Mesothelial cell of epicardium (in vitro differentiated cells): ENCODE data around the gene ARAP2. TPM values are rescaled to one million over a fixed set of nuclear protein-coding genes. Genes with fewer than 3 reads are reported as not detected.

Experiments used
- DNase-seq, 2 experiments: peaks; one replicate each; pipeline ENCODE4 v3.0.0; 2021; ENCODE audit warnings: low spot score in 2 of 2; ENCODE audit not compliant: unreplicated experiment in 2 of 2
- H3K27ac Mint-ChIP-seq: 2 replicates; pipeline ENCODE4 v1.8.0; 2021; ENCODE audit warnings: mixed read lengths
- H3K27me3 Mint-ChIP-seq: 2 replicates; pipeline ENCODE4 v1.8.0; 2021; ENCODE audit warnings: low read depth, mixed read lengths
- H3K36me3 Mint-ChIP-seq: 2 replicates; pipeline ENCODE4 v1.8.0; 2021; ENCODE audit warnings: mixed read lengths
- H3K4me1 Mint-ChIP-seq: 2 replicates; pipeline ENCODE4 v1.8.0; 2021; ENCODE audit warnings: mixed read lengths
- H3K4me3 Mint-ChIP-seq: 2 replicates; pipeline ENCODE4 v1.8.0; 2021; ENCODE audit warnings: mild to moderate bottlenecking, moderate library complexity, mixed read lengths
- H3K9me3 Mint-ChIP-seq: 2 replicates; pipeline ENCODE4 v1.8.0; 2021; ENCODE audit warnings: mixed read lengths
- total RNA-seq: library from RNA; stranded (reverse); gene quantifications from 3 replicates; pipeline ENCODE4 v1.2.1, GENCODE V29; 2021
- TF ChIP-seq, protein P1 (sequence below): fragments of 200-600 bp; sonication (generic); IDR thresholded peaks from one replicate; pipeline ENCODE4 v1.5.0; 2021; ENCODE audit warnings: antibody characterized with exemption; ENCODE audit not compliant: unreplicated experiment

Gene ARAP2
- total RNA-seq, 1 donor from 2014 or later = 16.0 TPM

DNA sequence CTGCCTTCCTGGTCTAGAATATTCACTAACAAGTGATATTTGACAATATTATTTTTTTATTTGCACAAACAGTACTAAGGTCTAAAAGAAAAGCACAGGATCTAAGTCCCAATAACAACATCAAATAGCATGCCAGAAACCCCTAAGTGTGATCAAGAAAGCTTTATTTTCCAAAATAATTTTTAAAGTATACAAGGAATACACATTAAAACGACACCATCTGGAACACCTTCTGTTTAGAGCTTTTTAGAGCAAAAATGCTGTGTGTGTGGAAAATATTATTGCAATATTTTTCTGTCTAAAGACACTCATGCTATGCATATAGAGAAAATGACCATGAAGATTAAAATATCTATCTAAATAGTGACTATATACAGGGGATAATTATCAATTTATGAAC, 103.1 kb downstream of the ARAP2 start:
- H3K4me3 Mint-ChIP-seq = no peak overlapping the region
- DNase-seq = no peak
- H3K27ac Mint-ChIP-seq = no peak overlapping the region
- TF ChIP-seq, protein P1, sequence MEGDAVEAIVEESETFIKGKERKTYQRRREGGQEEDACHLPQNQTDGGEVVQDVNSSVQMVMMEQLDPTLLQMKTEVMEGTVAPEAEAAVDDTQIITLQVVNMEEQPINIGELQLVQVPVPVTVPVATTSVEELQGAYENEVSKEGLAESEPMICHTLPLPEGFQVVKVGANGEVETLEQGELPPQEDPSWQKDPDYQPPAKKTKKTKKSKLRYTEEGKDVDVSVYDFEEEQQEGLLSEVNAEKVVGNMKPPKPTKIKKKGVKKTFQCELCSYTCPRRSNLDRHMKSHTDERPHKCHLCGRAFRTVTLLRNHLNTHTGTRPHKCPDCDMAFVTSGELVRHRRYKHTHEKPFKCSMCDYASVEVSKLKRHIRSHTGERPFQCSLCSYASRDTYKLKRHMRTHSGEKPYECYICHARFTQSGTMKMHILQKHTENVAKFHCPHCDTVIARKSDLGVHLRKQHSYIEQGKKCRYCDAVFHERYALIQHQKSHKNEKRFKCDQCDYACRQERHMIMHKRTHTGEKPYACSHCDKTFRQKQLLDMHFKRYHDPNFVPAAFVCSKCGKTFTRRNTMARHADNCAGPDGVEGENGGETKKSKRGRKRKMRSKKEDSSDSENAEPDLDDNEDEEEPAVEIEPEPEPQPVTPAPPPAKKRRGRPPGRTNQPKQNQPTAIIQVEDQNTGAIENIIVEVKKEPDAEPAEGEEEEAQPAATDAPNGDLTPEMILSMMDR = no peak
- no peaks in the 10 kb centered on the region for H3K27me3 Mint-ChIP-seq
- peaks cover 7% of the 10 kb centered on the region for H3K9me3 Mint-ChIP-seq
- H3K36me3 Mint-ChIP-seq = peaks cover 11% of the 10 kb centered on the region
- peaks cover 9% of the 10 kb centered on the region for H3K4me1 Mint-ChIP-seq

DNA sequence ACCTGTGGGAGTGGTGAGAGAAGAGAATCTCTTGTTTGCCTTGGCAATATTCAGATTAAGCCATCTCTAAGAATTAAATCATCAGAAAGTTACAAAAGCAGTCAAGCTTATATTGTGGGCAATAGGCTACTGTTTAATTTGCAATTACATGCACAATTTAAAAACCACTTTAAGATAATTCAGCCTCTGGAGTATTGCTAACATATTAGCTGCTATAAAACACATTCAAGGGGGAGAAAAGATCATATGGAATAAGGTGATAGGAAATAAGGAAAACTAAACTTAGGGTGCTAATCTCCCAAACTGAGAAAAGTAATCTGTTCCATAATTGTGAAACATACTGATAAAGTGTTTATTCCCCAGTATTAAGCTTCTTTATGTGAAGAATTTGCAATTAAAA, 103.9 kb downstream of the ARAP2 start:
- H3K4me3 Mint-ChIP-seq = no peak overlapping the region
- H3K27me3 Mint-ChIP-seq = no peaks in the 10 kb centered on the region
- H3K4me1 Mint-ChIP-seq = peaks cover 9% of the 10 kb centered on the region
- no peak for DNase-seq
- H3K27ac Mint-ChIP-seq = no peak overlapping the region
- peaks cover 4% of the 10 kb centered on the region for H3K36me3 Mint-ChIP-seq
- no peaks in the 10 kb centered on the region for H3K9me3 Mint-ChIP-seq
- TF ChIP-seq, protein P1 = no peak

DNA sequence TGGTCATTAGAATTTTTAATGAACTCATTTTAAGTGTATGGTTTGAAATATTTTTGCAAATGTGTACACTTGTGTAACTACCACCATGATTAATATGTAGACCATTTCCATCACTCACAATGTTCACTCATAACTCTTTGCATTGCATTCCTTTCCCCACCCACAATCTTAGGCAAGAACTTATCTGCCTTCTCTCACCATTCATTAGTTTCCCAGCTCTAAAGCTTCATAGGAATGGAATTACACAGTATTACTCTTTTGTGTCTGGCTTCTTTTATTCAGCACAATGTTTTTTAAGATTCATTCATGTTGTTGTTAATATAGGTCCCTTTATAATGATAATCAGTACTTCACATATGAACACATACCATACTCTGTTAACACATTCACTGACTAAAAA, 106.1 kb downstream of the ARAP2 start:
- Mint-ChIP-seq H3K4me1 (peaks cover 9% of the 10 kb centered on the region), H3K9me3 (no peaks in the 10 kb centered on the region), H3K4me3 (no peak overlapping the region), H3K27me3 (no peaks in the 10 kb centered on the region), H3K27ac (no peak overlapping the region), H3K36me3 (no peaks in the 10 kb centered on the region)
- DNase-seq = no peak
- TF ChIP-seq, protein P1 = no peak

DNA sequence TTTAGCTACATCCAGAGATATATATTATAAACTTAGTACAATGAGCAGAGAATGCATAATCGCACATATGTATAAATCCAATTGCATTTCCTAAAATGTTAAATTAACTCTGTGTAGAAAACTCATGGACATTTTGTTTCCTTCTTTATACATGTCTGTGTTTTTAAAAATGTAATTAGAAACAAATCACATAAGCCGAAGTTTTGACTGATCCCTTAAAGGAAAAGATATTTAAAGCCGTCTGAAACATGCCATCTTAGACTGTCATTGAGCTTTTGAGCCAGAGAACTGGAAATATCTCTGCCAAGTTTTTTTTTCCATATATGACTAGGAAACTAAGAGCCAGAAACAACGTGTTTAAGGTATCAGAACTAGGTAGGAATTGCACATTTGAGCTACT, 107.0 kb downstream of the ARAP2 start:
- H3K9me3 Mint-ChIP-seq = no peaks in the 10 kb centered on the region
- TF ChIP-seq, protein P1 = no peak
- H3K4me1 Mint-ChIP-seq = peaks cover 9% of the 10 kb centered on the region
- no peaks in the 10 kb centered on the region for H3K27me3 Mint-ChIP-seq
- H3K27ac Mint-ChIP-seq = no peak overlapping the region
- no peak for DNase-seq
- H3K36me3 Mint-ChIP-seq = no peaks in the 10 kb centered on the region
- no peak overlapping the region for H3K4me3 Mint-ChIP-seq

DNA sequence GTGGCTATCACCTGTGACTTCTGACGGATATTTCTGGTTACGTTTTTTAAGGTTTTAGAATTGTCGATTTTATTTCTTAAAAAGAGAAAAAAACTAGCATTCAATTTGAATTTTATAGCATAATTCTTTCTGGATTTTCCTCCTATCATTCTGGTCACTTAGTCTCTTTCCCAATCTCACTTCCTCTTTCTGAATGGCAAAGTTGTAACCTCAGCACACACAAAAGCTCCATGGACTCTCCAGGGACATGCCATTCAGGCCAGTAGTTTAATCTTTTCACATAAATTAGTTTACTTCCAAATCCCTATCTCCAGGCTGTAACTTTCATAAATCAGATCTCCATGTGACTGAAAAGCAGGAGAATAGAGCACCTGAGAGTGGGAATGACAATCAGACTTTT, 110.7 kb downstream of the ARAP2 start:
- TF ChIP-seq, protein P1 = no peak
- Mint-ChIP-seq H3K4me3 (no peak overlapping the region), H3K27ac (no peak overlapping the region), H3K36me3 (no peaks in the 10 kb centered on the region), H3K27me3 (no peaks in the 10 kb centered on the region), H3K9me3 (no peaks in the 10 kb centered on the region), H3K4me1 (peaks cover 7% of the 10 kb centered on the region)
- DNase-seq = no peak

DNA sequence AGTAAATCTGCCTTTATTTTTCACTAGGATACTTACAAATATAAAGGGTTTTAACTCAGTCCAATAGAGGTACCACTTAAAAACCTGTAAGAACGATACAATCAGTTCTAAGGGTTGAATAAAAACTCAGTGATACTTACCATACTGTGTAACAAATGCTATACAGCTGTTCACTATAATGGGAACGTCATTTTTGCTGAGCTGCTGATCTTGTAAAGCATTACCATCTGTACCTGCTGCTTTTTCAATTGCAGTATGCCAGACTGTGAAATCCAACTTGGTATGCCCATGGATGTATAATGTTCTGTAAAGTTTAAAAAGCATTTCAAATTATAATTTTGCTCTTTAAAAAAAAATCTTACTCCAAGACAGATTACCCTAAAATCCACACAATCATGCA, 111.2 kb downstream of the ARAP2 start:
- Mint-ChIP-seq H3K27ac (no peak overlapping the region), H3K27me3 (no peaks in the 10 kb centered on the region), H3K4me3 (no peak overlapping the region), H3K9me3 (no peaks in the 10 kb centered on the region), H3K36me3 (no peaks in the 10 kb centered on the region), H3K4me1 (peaks cover 3% of the 10 kb centered on the region)
- TF ChIP-seq, protein P1 = no peak
- no peak for DNase-seq
